ENCODE results near the gene MAPK8IP1.

GRCh38 chr11:45892856-45893255, 7.4 kb downstream of the MAPK8IP1 start:
- TF ChIP-seq POLR2AphosphoS5 (IDR thresholded peaks at IDR 0.05) (no peak), POLR2A (IDR thresholded peaks at IDR 0.05; ENCODE audit: low read depth) (no peak)
- TF ChIP-seq, protein P1, sequence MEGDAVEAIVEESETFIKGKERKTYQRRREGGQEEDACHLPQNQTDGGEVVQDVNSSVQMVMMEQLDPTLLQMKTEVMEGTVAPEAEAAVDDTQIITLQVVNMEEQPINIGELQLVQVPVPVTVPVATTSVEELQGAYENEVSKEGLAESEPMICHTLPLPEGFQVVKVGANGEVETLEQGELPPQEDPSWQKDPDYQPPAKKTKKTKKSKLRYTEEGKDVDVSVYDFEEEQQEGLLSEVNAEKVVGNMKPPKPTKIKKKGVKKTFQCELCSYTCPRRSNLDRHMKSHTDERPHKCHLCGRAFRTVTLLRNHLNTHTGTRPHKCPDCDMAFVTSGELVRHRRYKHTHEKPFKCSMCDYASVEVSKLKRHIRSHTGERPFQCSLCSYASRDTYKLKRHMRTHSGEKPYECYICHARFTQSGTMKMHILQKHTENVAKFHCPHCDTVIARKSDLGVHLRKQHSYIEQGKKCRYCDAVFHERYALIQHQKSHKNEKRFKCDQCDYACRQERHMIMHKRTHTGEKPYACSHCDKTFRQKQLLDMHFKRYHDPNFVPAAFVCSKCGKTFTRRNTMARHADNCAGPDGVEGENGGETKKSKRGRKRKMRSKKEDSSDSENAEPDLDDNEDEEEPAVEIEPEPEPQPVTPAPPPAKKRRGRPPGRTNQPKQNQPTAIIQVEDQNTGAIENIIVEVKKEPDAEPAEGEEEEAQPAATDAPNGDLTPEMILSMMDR (IDR thresholded peaks at IDR 0.05), result no peak

All from esophagus muscularis mucosa (tissue), 3 donors.